Activated naive CD4-positive, alpha-beta T cell treated with Interleukin-2 at 50 U/mL for 16 hours (primary cell): ENCODE results near the gene FAM210B.
"Not testable (repeated sequence)": the region's sequence is repeated elsewhere in the genome, so short reads cannot be mapped to it uniquely, and the experiment has no call there.

Experiments used
- DNase-seq: peaks from one replicate; pipeline ENCODE4 v3.0.0-alpha.2; 2020

Gene FAM210B

GRCh38 chr20:56361900-56362299 lies 3.1 kb downstream of the FAM210B start:
- no peak for DNase-seq

- DNase-seq, result no peak
These were observed 4.1 kb downstream of the FAM210B start for GRCh38 chr20:56362833-56363413.

- no peak for DNase-seq
These were observed 4.7 kb downstream of the FAM210B start for GRCh38 chr20:56363491-56363890.

- no peak for DNase-seq
These were observed 9.8 kb downstream of the FAM210B start for GRCh38 chr20:56368351-56369134.

- DNase-seq, result no peak
These were observed 10.4 kb downstream of the FAM210B start for GRCh38 chr20:56369179-56369578.

- DNase-seq, result no peak
These were observed 13.2 kb downstream of the FAM210B start for GRCh38 chr20:56371977-56372376.

GRCh38 chr20:56372850-56373249 lies 14.1 kb downstream of the FAM210B start:
- no peak for DNase-seq

GRCh38 chr20:56373942-56374341 lies 15.2 kb downstream of the FAM210B start:
- DNase-seq, result no peak

- no peak for DNase-seq
These were observed 17.6 kb downstream of the FAM210B start for GRCh38 chr20:56376331-56376730.

- DNase-seq, result no peak
These were observed 19.6 kb downstream of the FAM210B start for GRCh38 chr20:56378386-56378785.

GRCh38 chr20:56380375-56380774 lies 21.6 kb downstream of the FAM210B start:
- DNase-seq, result no peak

GRCh38 chr20:56381501-56381900 lies 22.7 kb downstream of the FAM210B start:
- no peak for DNase-seq

GRCh38 chr20:56382696-56383095 lies 23.9 kb downstream of the FAM210B start:
- no peak for DNase-seq

GRCh38 chr20:56383334-56383733 lies 24.6 kb downstream of the FAM210B start:
- DNase-seq, result no peak

GRCh38 chr20:56385130-56385529 lies 26.4 kb downstream of the FAM210B start:
- no peak for DNase-seq

GRCh38 chr20:56386219-56386618 lies 27.4 kb downstream of the FAM210B start:
- DNase-seq, result no peak

- DNase-seq, result no peak
These were observed 30.1 kb downstream of the FAM210B start for GRCh38 chr20:56388882-56389281.

GRCh38 chr20:56389807-56390206 lies 31.0 kb downstream of the FAM210B start:
- no peak for DNase-seq

- DNase-seq, result not testable (repeated sequence)
These were observed 31.6 kb downstream of the FAM210B start for GRCh38 chr20:56390396-56390795.

GRCh38 chr20:56391037-56391436 lies 32.3 kb downstream of the FAM210B start:
- no peak for DNase-seq

GRCh38 chr20:56391596-56392131 lies 32.9 kb downstream of the FAM210B start:
- no peak for DNase-seq

GRCh38 chr20:56392132-56392880 lies 33.5 kb downstream of the FAM210B start, which contains the start of the genes AURKA and CSTF1:
TSS of gene AURKA (minus strand) at chr20:56392215. CDS start at chr20:56388197, 4,018 bp downstream.
TSS of gene CSTF1 (plus strand) at chr20:56392645. CDS start at chr20:56395553, 2,908 bp downstream.
- DNase-seq, result peak; percentile 100

- no peak for DNase-seq
These were observed 34.2 kb downstream of the FAM210B start for GRCh38 chr20:56392881-56393482.
